Measurements from ENCODE around the gene LIPI.

The LIPI gene

GRCh38 chr21:14074177-14074576, 136.6 kb downstream of the LIPI start:
- Histone ChIP-seq H3K4me2 (ENCODE audit: low read length) (no peak overlapping the region), H2AFZ (ENCODE audit: low read depth, low read length) (no peak overlapping the region), H3K9ac (ENCODE audit: low read length) (no peak overlapping the region), H3K27ac (ENCODE audit: low read length) (no peak overlapping the region), H3K36me3 (replicated peaks; ENCODE audit: low read depth, low read length) (no peaks in the 10 kb centered on the region), H3K4me3 (ENCODE audit: low read length) (no peak overlapping the region), H3K4me1 (ENCODE audit: low read length) (no peaks in the 10 kb centered on the region), H3K9me3 (ENCODE audit: insufficient read depth, low read length) (no peaks in the 10 kb centered on the region), H4K20me1 (ENCODE audit: insufficient read depth, low read length) (no peaks in the 10 kb centered on the region), H3K27me3 (ENCODE audit: low read depth, low read length) (no peaks in the 10 kb centered on the region), H3K79me2 (ENCODE audit: low read length) (no peaks in the 10 kb centered on the region)
- TF ChIP-seq CTCF (IDR thresholded peaks at IDR 0.05; ENCODE audit: low read depth, low read length) (no peak), EZH2phosphoT487 (IDR thresholded peaks at IDR 0.05; ENCODE audit: low read depth) (no peak)

GRCh38 chr21:14073615-14074014, 137.1 kb downstream of the LIPI start:
- Histone ChIP-seq H3K9ac (ENCODE audit: low read length) (no peak overlapping the region), H4K20me1 (ENCODE audit: insufficient read depth, low read length) (no peaks in the 10 kb centered on the region), H3K27me3 (ENCODE audit: low read depth, low read length) (no peaks in the 10 kb centered on the region), H3K36me3 (replicated peaks; ENCODE audit: low read depth, low read length) (no peaks in the 10 kb centered on the region), H3K9me3 (ENCODE audit: insufficient read depth, low read length) (no peaks in the 10 kb centered on the region), H3K79me2 (ENCODE audit: low read length) (no peaks in the 10 kb centered on the region), H3K4me3 (ENCODE audit: low read length) (no peak overlapping the region), H3K4me1 (ENCODE audit: low read length) (no peaks in the 10 kb centered on the region), H3K27ac (ENCODE audit: low read length) (no peak overlapping the region), H3K4me2 (ENCODE audit: low read length) (no peak overlapping the region), H2AFZ (ENCODE audit: low read depth, low read length) (no peak overlapping the region)
- TF ChIP-seq CTCF (IDR thresholded peaks at IDR 0.05; ENCODE audit: low read depth, low read length) (no peak), EZH2phosphoT487 (IDR thresholded peaks at IDR 0.05; ENCODE audit: low read depth) (no peak)

- no peaks in the 10 kb centered on the region for H4K20me1 ChIP-seq (ENCODE audit: insufficient read depth, low read length)
- H3K9ac ChIP-seq (ENCODE audit: low read length): no peak overlapping the region
- H3K4me2 ChIP-seq (ENCODE audit: low read length): no peak overlapping the region
- H3K27ac ChIP-seq (ENCODE audit: low read length): no peak overlapping the region
- H3K4me3 ChIP-seq (ENCODE audit: low read length): no peak overlapping the region
- H2AFZ ChIP-seq (ENCODE audit: low read depth, low read length): no peak overlapping the region
- no peaks in the 10 kb centered on the region for H3K4me1 ChIP-seq (ENCODE audit: low read length)
- H3K36me3 ChIP-seq (replicated peaks; ENCODE audit: low read depth, low read length): no peaks in the 10 kb centered on the region
- H3K79me2 ChIP-seq (ENCODE audit: low read length): no peaks in the 10 kb centered on the region
- TF ChIP-seq CTCF (IDR thresholded peaks at IDR 0.05; ENCODE audit: low read depth, low read length): no peak
- TF ChIP-seq EZH2phosphoT487 (IDR thresholded peaks at IDR 0.05; ENCODE audit: low read depth): no peak
- H3K9me3 ChIP-seq (ENCODE audit: insufficient read depth, low read length): no peaks in the 10 kb centered on the region
- H3K27me3 ChIP-seq (ENCODE audit: low read depth, low read length): no peaks in the 10 kb centered on the region
These were observed 137.8 kb downstream of the LIPI start for GRCh38 chr21:14072761-14073535.

GRCh38 chr21:14071902-14072734, 138.6 kb downstream of the LIPI start:
- H3K27me3 ChIP-seq (ENCODE audit: low read depth, low read length): no peaks in the 10 kb centered on the region
- H3K36me3 ChIP-seq (replicated peaks; ENCODE audit: low read depth, low read length): no peaks in the 10 kb centered on the region
- H3K4me1 ChIP-seq (ENCODE audit: low read length): no peaks in the 10 kb centered on the region
- H3K4me3 ChIP-seq (ENCODE audit: low read length): no peak overlapping the region
- no peak overlapping the region for H2AFZ ChIP-seq (ENCODE audit: low read depth, low read length)
- no peaks in the 10 kb centered on the region for H4K20me1 ChIP-seq (ENCODE audit: insufficient read depth, low read length)
- H3K9ac ChIP-seq (ENCODE audit: low read length): no peak overlapping the region
- TF ChIP-seq CTCF (IDR thresholded peaks at IDR 0.05; ENCODE audit: low read depth, low read length): no peak
- TF ChIP-seq EZH2phosphoT487 (IDR thresholded peaks at IDR 0.05; ENCODE audit: low read depth): no peak
- no peaks in the 10 kb centered on the region for H3K9me3 ChIP-seq (ENCODE audit: insufficient read depth, low read length)
- no peaks in the 10 kb centered on the region for H3K79me2 ChIP-seq (ENCODE audit: low read length)
- no peak overlapping the region for H3K4me2 ChIP-seq (ENCODE audit: low read length)
- no peak overlapping the region for H3K27ac ChIP-seq (ENCODE audit: low read length)

Measured in OCI-LY3 (cell line).